ENCODE measurements around the gene MICAL2.

DNA sequence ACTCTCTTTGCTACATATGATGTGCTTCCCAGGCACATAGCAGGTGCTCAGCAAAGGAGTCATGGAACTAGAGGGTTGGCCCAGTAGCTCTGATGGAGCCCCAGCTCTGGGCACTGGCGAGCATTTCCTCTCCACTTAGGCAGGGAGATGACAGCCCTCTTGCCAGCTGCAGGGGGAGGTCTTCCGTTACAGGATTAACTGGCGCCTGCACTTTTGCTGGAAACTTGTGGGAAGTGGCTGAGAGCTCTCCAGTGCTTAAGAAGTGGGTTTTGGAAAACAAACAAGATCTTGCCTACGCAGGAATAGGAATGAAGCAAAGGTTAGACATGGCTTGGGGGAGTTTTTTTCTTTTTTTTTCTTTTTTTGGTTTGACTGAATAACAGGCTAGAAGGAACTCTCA lies 75.5 kb downstream of the MICAL2 start:
- TF ChIP-seq, protein P1, sequence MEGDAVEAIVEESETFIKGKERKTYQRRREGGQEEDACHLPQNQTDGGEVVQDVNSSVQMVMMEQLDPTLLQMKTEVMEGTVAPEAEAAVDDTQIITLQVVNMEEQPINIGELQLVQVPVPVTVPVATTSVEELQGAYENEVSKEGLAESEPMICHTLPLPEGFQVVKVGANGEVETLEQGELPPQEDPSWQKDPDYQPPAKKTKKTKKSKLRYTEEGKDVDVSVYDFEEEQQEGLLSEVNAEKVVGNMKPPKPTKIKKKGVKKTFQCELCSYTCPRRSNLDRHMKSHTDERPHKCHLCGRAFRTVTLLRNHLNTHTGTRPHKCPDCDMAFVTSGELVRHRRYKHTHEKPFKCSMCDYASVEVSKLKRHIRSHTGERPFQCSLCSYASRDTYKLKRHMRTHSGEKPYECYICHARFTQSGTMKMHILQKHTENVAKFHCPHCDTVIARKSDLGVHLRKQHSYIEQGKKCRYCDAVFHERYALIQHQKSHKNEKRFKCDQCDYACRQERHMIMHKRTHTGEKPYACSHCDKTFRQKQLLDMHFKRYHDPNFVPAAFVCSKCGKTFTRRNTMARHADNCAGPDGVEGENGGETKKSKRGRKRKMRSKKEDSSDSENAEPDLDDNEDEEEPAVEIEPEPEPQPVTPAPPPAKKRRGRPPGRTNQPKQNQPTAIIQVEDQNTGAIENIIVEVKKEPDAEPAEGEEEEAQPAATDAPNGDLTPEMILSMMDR (IDR thresholded peaks at IDR 0.05): no peak
- TF ChIP-seq ZFX (IDR thresholded peaks at IDR 0.05; ENCODE audit: borderline replicate concordance): no peak

Measured in 22Rv1 (cell line).